GM21619 (cell line): Measurements from ENCODE around the gene RPRD2.

Experiments used
- ATAC-seq: cut with Tn5 transposase; IDR thresholded peaks from one replicate; pipeline ENCODE4 v1.9.1; 2021; ENCODE audit not compliant: unreplicated experiment

RPRD2 gene

DNA sequence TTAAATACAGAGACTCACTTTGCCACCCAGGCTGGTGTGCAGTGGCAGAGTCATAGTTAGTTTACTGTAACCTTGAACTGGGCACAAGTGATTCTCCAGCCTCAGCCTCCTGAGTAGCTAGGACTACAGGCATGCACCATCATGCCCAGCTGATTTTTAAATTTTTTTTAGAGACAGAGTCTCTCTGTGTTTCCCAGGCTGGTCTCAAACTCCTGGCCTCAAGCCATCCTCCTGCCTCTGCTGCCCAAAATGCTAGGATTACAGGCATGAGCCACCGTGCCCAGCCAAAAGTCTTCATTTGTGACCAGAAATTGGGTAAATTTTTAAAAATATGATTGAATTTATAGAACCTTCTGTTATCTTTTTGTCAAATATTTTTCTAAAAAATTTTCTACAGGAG, 105.3 kb downstream of the RPRD2 start:
- ATAC-seq, result no peak

DNA sequence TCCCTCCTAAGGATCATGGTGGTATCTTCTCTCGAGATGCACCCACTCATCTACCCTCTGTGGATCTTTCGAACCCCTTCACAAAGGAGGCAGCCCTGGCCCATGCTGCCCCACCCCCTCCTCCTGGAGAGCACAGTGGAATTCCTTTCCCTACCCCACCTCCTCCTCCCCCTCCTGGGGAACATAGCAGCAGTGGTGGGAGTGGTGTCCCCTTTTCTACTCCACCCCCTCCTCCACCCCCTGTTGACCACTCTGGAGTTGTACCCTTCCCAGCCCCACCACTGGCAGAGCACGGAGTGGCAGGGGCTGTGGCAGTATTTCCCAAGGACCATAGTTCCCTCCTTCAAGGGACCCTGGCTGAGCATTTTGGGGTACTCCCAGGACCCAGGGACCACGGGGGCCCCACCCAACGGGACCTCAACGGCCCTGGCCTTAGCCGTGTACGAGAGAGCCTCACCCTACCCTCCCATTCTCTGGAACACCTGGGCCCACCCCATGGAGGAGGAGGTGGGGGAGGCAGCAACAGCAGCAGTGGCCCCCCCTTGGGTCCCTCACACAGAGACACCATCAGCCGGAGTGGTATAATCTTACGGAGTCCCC, 108.8 kb downstream of the RPRD2 start:
- no peak for ATAC-seq

DNA sequence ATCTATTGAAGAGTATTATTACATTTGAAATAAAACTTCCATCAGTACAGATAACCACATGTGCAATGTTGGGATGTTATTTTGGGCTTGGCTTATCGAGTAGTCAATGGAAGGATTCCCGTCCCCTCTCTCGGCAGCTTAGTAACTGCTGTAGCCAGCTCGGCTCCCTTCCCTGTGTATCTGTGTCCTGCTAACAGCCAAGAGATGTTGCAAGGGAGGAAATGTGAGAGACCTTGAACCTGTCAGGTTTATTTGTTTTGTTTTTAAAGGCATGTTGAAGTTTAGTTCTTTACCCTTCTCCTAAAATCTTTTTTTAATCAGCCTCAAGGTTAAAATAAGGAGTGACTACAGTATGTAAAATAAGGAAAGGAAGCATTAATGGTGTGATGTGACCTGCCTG, 109.7 kb downstream of the RPRD2 start:
- ATAC-seq, result no peak

DNA sequence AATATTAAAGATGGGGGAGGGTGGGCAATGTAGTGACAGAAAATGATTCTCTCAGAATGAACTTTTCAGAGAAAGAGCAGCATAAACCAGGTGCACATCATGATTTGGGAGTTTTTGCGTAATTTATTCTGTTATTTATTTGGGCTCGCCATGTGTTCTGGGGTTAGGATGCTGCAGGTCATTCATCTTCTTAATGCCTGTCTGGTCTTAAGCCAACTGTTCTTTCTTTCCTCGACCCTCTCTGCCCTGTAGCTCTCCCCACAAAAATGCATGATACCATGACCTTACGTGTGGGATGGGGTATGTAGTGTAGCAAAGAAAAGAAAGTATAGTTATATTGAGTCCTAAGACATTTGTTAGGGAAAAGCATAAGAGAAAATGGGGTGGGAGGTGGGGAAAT, 110.9 kb downstream of the RPRD2 start:
- no peak for ATAC-seq

DNA sequence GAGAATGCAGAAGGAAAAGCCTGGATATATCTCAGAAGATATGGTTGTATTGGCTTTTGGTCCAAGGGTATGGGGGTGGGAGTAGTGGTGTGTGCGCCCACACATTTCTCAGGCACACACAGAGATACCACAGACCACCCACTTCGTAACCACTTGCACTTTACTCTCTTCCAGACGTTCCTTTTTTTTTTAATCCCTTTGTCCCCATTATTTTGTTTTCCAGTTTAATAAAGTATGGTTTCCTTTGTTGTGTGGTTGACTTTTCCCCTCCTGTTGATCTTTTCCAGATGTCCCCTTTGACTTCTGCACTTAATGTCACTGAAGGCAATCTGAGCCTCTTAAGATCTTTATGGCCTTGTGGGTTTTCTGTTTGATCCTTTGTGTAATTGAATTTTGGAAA, 112.8 kb downstream of the RPRD2 start:
- ATAC-seq, result no peak

DNA sequence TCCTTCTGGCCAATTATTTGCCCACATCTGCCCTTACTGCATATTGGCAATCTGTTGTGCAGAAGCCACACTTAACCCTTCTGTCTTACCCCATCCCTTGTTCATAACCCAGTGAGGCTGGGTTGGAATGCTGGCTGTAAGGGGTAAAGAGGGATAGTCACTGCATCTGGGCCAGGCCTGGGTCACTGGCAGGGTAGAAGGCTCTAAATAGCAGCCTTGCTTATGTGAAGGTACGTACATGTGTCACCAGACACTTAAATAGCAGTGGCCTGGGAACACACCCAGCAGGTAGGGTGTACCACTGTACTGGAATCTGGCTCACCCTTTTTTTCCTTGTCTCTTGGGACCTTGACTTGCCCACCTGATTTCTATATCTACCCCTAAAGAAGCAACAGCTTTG, 113.4 kb downstream of the RPRD2 start:
- no peak for ATAC-seq

DNA sequence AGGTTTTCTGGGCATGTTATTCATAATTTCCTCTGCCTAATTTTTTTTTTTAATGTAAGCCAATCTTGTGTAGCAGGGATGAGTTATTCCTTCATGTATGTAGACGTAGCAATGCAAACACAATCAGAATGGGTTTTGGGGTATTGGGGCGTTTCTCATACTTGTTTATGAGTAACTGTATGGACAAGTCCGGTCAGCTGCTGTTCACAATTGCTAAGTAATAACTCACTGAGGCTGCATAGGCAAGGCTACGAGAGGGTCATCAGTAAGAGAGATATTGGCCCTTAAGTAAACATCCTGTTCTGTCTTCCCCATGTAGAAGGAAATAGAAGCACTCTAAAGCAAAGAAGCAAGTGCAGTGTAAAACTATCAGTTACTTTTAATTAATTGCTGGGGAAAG, 113.8 kb downstream of the RPRD2 start:
- no peak for ATAC-seq

DNA sequence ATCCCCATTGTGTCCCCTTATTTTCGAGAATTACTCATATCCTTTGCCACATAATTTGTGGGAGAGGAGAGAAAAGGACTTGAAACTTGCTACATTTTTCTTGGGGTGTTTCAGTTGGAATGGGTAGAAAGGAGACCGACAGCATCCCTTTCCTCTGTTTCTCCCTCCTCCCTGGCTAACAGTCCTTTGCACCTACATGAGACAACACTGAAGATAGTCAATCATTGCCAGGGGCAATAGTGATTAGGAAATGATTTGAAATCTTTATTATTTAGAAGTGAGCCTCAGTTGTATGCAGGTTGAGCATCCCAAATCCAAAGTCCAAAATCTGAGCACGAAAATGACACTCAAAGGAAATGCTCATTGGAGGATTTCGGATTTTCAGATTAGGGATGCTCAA, 115.4 kb downstream of the RPRD2 start:
- no peak for ATAC-seq

DNA sequence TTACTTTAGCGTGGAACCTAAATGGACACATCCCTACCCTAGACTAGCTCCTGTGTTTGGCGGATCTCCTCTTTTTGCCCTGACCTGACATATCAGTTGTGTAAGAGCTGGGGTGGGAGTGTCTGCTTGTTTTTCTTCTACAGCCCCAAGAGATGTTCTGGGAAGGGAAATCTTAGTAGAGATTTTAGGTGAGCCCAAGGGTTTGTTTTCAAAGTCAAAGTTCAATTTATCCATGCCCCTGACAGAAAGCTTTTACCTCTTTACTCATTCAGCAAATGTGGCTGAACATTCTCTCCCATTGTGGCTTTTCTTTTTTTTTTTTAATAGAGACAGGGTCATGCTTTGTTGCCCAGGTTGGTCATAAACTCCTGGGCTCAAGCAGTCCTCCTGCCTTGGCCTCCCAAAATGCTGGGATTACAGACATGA, 116.0 kb downstream of the RPRD2 start:
- ATAC-seq, result no peak

DNA sequence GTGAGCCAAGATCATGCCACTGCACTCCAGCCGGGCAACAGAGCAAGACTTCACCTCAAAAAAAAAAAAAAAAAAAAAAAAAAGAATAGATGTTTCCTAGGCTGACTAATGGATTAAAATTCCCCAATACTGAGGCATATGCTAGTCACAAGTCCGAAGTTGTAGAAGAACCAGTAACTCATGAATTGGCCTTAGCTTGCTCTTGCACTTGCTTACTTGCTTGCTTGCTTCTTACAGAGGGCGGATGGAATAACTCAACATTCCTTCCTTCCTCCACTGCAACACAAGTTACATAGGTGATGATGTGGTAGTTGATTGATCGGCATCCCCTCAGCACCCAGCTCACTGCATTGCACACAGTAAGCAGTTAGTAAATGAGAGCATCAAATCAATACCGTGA, 120.5 kb downstream of the RPRD2 start:
- ATAC-seq, result no peak

DNA sequence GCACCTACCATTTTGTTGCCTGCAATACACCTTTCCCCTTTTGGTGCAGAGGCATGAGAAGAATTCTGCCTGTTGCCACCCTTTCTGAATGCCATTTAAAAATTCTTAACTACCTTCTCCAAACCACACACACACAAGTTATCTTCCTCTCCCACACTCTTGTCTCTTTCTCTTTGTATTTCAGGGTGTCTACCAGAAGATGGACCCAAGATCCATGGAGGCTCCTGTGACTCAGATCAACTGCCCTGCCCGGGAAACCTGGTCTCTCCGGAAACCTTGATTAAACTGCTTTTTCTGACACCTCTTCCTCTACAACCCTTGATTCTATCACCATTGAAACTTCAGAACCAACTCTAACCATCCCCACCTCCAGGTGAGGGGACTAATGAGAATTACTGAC, 120.9 kb downstream of the RPRD2 start:
- no peak for ATAC-seq

DNA sequence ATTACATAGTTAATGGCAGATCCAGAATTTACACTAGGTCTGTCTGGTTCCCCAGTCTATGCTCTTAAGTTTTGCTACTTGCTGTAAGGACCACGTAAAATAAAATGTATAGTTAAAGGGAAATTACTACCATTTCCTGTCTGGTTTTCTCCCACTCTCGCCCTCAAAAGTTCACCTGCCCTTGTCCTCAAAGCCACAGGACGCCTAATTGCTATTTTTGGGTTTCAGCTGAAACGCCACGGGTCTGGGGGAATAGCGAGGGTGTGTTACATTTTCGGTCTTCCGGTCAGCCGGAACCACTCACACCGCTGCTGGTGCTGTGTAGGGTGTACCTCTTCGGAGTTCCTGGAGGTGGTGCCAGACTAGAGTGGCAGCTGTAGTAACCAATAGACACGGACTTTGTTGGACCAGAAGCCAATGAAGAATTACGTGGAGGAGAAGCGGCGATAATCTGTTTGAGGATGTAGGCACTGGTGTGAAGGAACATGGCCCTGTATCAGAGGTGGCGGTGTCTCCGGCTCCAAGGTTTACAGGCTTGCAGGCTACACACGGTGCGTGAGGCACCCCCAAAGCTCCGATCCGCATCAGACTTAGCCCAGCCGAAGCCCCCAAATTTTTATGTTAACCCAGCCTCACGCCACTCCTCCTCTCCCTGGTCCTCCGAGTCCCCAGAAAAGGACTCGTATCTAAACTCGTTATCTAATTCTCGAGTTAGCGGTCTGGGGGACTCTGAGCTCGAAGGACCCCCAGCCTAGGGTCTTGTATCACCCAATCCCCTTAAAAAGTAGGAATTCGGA, 123.2 kb downstream of the RPRD2 start, which contains the start of gene TARS2:
Gene TARS2, plus strand, starts transcription at position 454 of the 797 bp plus-strand sequence. Its CDS starts 32 bp downstream, at position 486.
- ATAC-seq, result peak; percentile 100

DNA sequence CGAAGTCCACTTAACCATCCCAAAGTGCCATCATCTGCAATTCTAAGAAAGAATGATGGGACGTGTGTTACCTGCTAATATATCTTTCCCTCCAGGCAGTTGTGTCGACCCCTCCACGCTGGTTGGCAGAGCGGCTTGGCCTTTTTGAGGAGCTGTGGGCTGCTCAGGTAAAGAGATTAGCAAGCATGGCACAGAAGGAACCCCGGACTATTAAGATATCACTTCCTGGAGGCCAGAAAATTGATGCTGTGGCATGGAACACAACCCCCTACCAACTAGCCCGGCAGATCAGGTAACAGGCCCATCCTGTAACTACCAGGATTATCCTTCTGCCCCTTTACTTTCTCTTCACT, 123.8 kb downstream of the RPRD2 start:
- ATAC-seq, result no peak

DNA sequence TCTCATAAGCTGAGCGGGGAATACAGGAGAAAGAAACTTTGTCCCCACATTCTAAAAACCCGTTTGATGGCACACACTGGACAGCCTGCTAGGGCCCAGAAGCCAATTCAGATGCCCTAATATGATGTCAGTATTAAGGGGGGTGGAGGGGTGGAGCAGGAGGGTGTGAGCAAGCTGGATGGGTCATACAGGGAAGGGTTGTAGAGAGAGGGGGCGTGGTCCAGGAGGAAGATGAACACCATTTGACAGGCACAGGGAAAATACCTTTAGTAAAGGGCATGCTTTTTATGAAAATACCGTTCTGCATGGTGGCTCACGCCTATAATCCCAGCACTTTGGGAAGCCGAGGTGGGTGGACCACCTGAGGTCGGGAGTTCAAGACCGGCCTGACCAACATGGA, 129.2 kb downstream of the RPRD2 start:
- no peak for ATAC-seq

DNA sequence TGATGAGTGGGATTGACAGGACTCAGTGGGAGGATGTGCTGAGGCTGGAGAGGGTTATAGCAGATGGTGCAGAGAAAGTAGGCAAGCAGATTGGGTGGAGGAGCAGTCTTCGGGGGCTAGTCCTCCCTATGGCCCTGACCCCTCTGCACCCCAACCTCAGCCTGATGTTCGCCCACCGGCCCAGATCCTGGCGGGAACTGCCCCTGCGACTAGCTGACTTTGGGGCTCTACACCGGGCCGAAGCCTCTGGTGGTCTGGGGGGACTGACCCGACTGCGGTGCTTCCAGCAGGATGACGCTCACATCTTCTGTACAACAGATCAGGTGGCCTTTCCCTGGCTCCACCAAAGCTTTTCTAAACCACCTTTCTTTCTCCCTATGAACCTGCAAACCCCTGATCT, 134.4 kb downstream of the RPRD2 start:
- no peak for ATAC-seq

DNA sequence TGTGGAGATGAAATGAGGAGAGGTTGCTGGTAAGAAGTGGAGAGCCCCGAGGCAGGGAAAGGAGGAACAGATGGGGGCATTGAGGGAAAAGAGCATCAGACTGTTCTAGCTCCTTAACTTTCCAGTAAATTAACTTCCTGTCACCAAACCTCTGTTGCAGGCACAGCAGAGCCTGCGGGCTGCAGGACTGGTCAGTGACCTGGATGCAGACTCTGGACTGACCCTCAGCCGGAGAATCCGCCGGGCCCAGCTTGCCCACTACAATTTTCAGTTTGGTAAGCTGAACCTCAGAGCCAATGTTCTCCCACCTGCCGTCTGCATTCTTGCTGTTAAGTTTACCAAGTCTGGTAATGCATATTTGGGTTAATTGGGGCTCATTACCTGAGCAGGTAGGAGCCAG, 141.5 kb downstream of the RPRD2 start:
- ATAC-seq, result no peak

DNA sequence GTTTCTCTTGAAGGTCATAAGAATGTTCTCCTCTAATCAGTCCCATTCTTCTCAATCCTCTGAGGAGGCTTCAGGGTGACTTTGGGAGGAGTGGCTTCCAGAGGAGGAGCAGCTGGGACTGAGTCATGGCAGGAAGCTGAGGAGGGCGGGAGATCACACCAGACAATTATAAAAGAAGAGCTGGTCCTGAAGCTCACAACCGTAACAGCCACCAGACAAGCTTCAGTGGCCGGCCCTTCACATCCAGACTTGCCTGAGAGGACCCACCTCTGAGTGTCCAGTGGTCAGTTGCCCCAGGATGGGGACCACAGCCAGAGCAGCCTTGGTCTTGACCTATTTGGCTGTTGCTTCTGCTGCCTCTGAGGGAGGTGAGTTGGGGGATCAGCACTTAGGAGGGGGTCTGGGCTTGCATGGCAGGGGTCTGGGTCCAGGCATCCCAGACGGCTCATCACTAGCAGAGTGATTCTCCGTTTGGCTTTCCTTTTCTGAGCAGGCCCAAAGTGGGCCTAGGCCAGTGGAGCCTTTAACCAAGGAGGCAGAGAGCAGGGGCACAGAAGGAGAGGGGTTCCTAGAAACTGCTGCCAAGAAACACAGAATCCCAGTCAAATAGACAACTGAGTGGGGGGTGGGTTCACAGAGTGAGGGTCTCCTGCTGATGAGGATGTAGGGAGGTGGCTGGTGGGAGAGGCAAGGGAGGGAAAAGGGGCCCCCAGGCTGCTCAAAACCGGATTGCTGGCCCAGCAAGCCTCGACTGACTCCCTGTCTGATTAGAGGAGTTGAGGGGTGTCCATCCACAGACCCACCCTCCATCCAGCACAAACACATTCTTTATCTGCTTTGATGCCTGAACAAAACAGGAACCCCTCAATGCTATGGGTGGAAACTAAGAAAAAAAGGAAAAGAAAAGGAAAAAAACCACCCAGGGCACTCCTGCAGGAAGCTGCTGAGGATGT, 144.2 kb downstream of the RPRD2 start, which contains the start of gene ECM1:
Gene ECM1, plus strand, starts transcription at position 198 of the 953 bp plus-strand sequence. Its CDS starts 101 bp downstream, at position 299.
- no peak for ATAC-seq

DNA sequence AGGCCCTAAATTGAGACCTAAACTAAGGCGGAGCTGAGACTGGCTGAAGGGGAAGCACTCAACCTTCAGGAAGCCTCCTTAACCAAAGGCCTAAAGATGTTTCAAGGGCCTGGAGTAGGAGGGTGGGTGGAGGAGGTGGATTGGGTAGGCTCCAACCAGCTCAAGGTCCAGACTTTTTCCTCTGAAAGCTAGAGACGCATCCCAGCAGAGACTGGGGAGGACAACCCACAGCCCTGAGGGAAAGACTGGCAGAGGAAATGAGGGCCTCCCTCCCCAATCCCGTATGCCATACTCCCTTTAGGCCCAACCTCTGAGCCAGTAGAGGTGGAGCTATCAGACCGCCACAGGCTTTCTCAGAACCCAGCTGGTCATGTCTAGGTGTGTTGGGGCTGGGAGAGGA, 145.0 kb downstream of the RPRD2 start:
- ATAC-seq, result no peak

DNA sequence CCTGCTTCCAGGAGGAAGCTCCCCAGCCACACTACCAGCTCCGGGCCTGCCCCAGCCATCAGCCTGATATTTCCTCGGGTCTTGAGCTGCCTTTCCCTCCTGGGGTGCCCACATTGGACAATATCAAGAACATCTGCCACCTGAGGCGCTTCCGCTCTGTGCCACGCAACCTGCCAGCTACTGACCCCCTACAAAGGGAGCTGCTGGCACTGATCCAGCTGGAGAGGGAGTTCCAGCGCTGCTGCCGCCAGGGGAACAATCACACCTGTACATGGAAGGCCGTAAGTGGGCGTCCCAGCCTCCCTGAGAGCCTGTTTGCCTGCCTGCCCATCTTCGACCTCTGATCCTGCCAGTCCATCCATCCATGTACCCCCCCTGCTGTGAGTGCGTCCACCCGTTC, 147.6 kb downstream of the RPRD2 start:
- ATAC-seq, result no peak

DNA sequence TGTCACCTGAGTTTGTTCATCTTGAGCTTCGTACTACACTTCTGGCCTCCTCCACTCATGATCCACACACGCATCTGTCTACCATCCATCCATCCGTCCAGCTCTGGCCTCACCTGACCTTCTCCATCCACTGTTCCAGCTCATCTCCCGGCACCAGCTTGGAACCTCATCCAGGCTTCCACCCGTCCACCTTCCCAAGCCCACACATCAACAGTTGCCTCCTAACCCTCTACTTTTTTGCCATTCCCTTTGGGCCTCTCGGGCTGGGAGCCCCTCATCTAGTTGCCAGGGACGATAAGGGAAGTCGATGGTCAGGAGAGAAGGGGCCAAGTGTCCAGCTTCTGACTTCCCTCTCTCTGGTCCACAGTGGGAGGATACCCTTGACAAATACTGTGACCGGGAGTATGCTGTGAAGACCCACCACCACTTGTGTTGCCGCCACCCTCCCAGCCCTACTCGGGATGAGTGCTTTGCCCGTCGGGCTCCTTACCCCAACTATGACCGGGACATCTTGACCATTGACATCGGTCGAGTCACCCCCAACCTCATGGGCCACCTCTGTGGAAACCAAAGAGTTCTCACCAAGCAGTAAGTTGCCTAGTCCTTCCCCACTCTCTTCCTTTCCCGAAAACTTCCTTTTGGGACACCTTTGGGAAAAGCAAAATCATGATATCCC, 148.2 kb downstream of the RPRD2 start:
- no peak for ATAC-seq

DNA sequence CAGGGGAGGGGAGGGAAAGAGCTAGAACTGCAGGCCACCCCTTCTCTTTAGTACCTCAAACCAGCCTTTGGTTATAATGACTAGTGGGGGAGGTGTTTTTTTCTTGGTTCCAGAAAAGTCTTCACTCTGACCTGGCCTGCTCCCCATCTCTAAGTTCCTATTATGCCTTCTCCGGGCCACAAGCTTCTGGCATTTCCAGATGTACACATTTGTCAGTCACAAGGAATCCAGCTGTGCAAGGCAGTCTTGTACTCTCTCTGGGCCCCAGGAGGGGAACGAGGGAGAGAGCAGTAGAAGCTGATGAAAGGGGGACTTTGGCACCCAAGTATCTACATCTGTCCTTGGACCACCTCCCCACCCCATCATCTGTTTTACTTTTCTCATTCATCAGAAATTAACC, 148.9 kb downstream of the RPRD2 start:
- ATAC-seq, result no peak
